ENCODE data around the gene TIGD2. TPM values are rescaled to one million over a fixed set of nuclear protein-coding genes. Genes with fewer than 3 reads are reported as not detected.

Gene TIGD2
- total and polyA plus RNA-seq, 2 experiments from 2014 or later, result 2.1 to 6.7 TPM

GRCh38 chr4:89119836-89120235 is 8.5 kb downstream of the TIGD2 start (continued):
- TF ChIP-seq CREB1 (CRISPR knock-in tag; IDR thresholded peaks at IDR 0.05; ENCODE audit: low read depth) (no peak), NANOG (IDR thresholded peaks at IDR 0.05; ENCODE audit: borderline replicate concordance) (no peak), EZH2phosphoT487 (IDR thresholded peaks at IDR 0.05; ENCODE audit: unreplicated experiment) (no peak), POLR2AphosphoS5 (IDR thresholded peaks at IDR 0.05; ENCODE audit: low read depth) (no peak), EZH2 (IDR thresholded peaks at IDR 0.05; ENCODE audit: low read depth, unreplicated experiment) (no peak), ZNF114 (CRISPR knock-in tag; IDR thresholded peaks at IDR 0.05) (no peak), CTCF (conservative IDR thresholded peaks at IDR 0.05; ENCODE audit: low read depth in 2 of 2) (no peak)

GRCh38 chr4:89121387-89122068 is 10.2 kb downstream of the TIGD2 start:
- H3K27me3 Mint-ChIP-seq (ENCODE audit: insufficient read depth, low read depth, poor library complexity), result no peaks in the 10 kb centered on the region
- ATAC-seq (no peak), DNase-seq (ENCODE audit: low spot score) (no peak)
- Histone ChIP-seq H3K9me2 (ENCODE audit: insufficient read depth) (no peaks in the 10 kb centered on the region), H3K27me3 (ENCODE audit: insufficient read depth) (no peaks in the 10 kb centered on the region), H3K27ac (ENCODE audit: low read depth) (no peak overlapping the region), H3K36me3 (ENCODE audit: insufficient read depth) (no peaks in the 10 kb centered on the region), H3K79me2 (replicated peaks; ENCODE audit: insufficient read depth) (no peaks in the 10 kb centered on the region), H4K20me1 (replicated peaks; ENCODE audit: insufficient read depth) (no peaks in the 10 kb centered on the region), H3K4me2 (no peak overlapping the region), H3K4me3 (no peak overlapping the region), H3K4me1 (ENCODE audit: insufficient read depth) (peaks cover 7% of the 10 kb centered on the region; the same call in 1 of the 2 replicates), H2AFZ (no peak overlapping the region), H3F3A (replicated peaks; ENCODE audit: low read depth) (no peaks in the 10 kb centered on the region)
- no peak overlapping the region for H3K4me3 Mint-ChIP-seq
- no peak overlapping the region for H3K27ac Mint-ChIP-seq
- peaks cover 6% of the 10 kb centered on the region; the same call in 2 of the 3 replicates for H3K4me1 Mint-ChIP-seq
- H3K9me3 Mint-ChIP-seq, result peaks cover 8% of the 10 kb centered on the region; the same call in 2 of the 3 replicates
- peaks cover 16% of the 10 kb centered on the region for H3K36me3 Mint-ChIP-seq (ENCODE audit: low read depth)
- TF ChIP-seq STAT1 (IDR thresholded peaks at IDR 0.05; ENCODE audit: unreplicated experiment) (no peak), ZNF331 (CRISPR knock-in tag; IDR thresholded peaks at IDR 0.05; ENCODE audit: low read depth) (no peak), REST (IDR thresholded peaks at IDR 0.05; ENCODE audit: unreplicated experiment) (no peak), JUNB (IDR thresholded peaks at IDR 0.05; ENCODE audit: unreplicated experiment) (no peak), EZH2phosphoT487 (IDR thresholded peaks at IDR 0.05; ENCODE audit: unreplicated experiment) (no peak), ZNF114 (CRISPR knock-in tag; IDR thresholded peaks at IDR 0.05) (no peak), EZH2 (IDR thresholded peaks at IDR 0.05; ENCODE audit: low read depth, unreplicated experiment) (no peak), ZNF462 (CRISPR knock-in tag; IDR thresholded peaks at IDR 0.05) (no peak), NANOG (IDR thresholded peaks at IDR 0.05; ENCODE audit: borderline replicate concordance) (no peak), CREB1 (CRISPR knock-in tag; IDR thresholded peaks at IDR 0.05; ENCODE audit: low read depth) (no peak)

Data from GM23338 (cell line).